ENCODE data around the gene SLC50A1.

The SLC50A1 gene

GRCh38 chr1:155184835-155185782 is 49.5 kb downstream of the SLC50A1 start:
- in situ Hi-C loops (cut with HindIII; ENCODE audit: low sequenced_read_pairs), result no loop called here
- no peak for DNase-seq (ENCODE audit: low read depth)
- no peak overlapping the region for H3K4me3 ChIP-seq (ENCODE audit: low read depth, low read length)
- no peak for TF ChIP-seq CTCF (IDR thresholded peaks at IDR 0.05; ENCODE audit: low read depth, low read length, missing control alignments)

- TF ChIP-seq CTCF (IDR thresholded peaks at IDR 0.05; ENCODE audit: low read depth, low read length, missing control alignments), result no peak
- in situ Hi-C loops (cut with HindIII; ENCODE audit: low sequenced_read_pairs), result no loop called here
- no peak for DNase-seq (ENCODE audit: low read depth)
- no peak overlapping the region for H3K4me3 ChIP-seq (ENCODE audit: low read depth, low read length)
These were observed 50.1 kb downstream of the SLC50A1 start for GRCh38 chr1:155185783-155186066.

- TF ChIP-seq CTCF (IDR thresholded peaks at IDR 0.05; ENCODE audit: low read depth, low read length, missing control alignments), result no peak
- no peak for DNase-seq (ENCODE audit: low read depth)
- in situ Hi-C loops (cut with HindIII; ENCODE audit: low sequenced_read_pairs), result no loop called here
These were observed 50.6 kb downstream of the SLC50A1 start for GRCh38 chr1:155186067-155186793.

GRCh38 chr1:155186794-155187455 is 51.3 kb downstream of the SLC50A1 start:
- TF ChIP-seq CTCF (IDR thresholded peaks at IDR 0.05; ENCODE audit: low read depth, low read length, missing control alignments), result no peak
- in situ Hi-C loops (cut with HindIII; ENCODE audit: low sequenced_read_pairs), result no loop called here
- DNase-seq (ENCODE audit: low read depth), result no peak
- no peak overlapping the region for H3K4me3 ChIP-seq (ENCODE audit: low read depth, low read length)

More at GRCh38 chr1:155186067-155186793, 50.6 kb downstream of the SLC50A1 start:
- H3K4me3 ChIP-seq (ENCODE audit: low read depth, low read length), result no peak overlapping the region

- no peak for TF ChIP-seq CTCF (IDR thresholded peaks at IDR 0.05; ENCODE audit: low read depth, low read length, missing control alignments)
- in situ Hi-C loops (cut with HindIII; ENCODE audit: low sequenced_read_pairs), result no loop called here
- no peak overlapping the region for H3K4me3 ChIP-seq (ENCODE audit: low read depth, low read length)
- no peak for DNase-seq (ENCODE audit: low read depth)
These were observed 51.8 kb downstream of the SLC50A1 start for GRCh38 chr1:155187456-155187891.

- no peak for DNase-seq (ENCODE audit: low read depth)
- no peak for TF ChIP-seq CTCF (IDR thresholded peaks at IDR 0.05; ENCODE audit: low read depth, low read length, missing control alignments)
- no peak overlapping the region for H3K4me3 ChIP-seq (ENCODE audit: low read depth, low read length)
- in situ Hi-C loops (cut with HindIII; ENCODE audit: low sequenced_read_pairs), result no loop called here
These were observed 52.6 kb downstream of the SLC50A1 start for GRCh38 chr1:155188268-155188667.
